ENCODE data around the gene ARAP2.

ARAP2 gene

GRCh38 chr4:36163198-36163597 is 81.1 kb downstream of the ARAP2 start:
- no peak for TF ChIP-seq CTCF (IDR thresholded peaks at IDR 0.05; ENCODE audit: low read length, missing control alignments)
- no peak for DNase-seq (ENCODE audit: low read depth)

DNA sequence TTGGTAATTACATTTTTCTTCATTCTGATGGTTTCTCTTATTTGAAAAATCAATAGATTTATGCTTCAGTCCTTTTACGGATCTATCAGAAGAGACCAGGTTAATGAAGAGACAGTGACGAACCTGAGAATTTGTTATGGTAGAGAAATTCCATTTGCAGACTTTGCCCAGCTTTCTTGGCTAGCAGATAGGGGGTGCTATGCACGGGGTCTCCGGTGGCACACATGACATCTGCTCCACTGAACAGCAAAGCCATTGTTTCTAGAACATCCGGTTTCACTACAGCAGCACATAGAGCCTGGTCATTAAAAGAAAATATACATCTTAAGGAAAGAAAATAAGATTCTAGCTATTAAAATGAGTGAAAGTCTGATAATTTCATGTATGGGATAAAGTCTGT is 85.1 kb downstream of the ARAP2 start:
- no peak for TF ChIP-seq CTCF (IDR thresholded peaks at IDR 0.05; ENCODE audit: low read length, missing control alignments)
- no peak overlapping the region for H3K4me3 ChIP-seq (replicated peaks; ENCODE audit: low read depth, low read length)
- DNase-seq (ENCODE audit: low read depth), result no peak

More at GRCh38 chr4:36163198-36163597, 81.1 kb downstream of the ARAP2 start:
- H3K4me3 ChIP-seq (replicated peaks; ENCODE audit: low read depth, low read length), result no peak overlapping the region

GRCh38 chr4:36152735-36153134 is 91.6 kb downstream of the ARAP2 start:
- no peak for TF ChIP-seq CTCF (IDR thresholded peaks at IDR 0.05; ENCODE audit: low read length, missing control alignments)
- no peak overlapping the region for H3K4me3 ChIP-seq (replicated peaks; ENCODE audit: low read depth, low read length)
- no peak for DNase-seq (ENCODE audit: low read depth)

DNA sequence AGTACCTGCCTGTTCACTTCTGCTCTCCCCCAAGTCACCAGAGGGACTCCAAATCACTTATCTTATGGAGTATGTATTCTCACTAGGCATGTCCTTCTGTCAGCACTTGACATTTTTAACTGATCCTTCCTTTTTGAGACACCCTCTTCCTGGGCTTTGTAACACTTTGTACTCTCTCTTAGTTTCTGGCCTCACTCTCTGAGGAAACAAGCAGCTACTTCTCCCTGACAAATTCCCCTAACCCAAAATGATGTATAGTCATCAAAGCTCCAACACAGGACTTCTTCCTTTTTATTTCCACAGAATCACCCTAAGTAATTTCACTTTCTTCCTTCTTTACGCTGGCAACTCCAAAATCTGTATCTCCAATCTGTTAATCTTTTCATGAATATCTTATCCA is 101.8 kb downstream of the ARAP2 start:
- TF ChIP-seq CTCF (IDR thresholded peaks at IDR 0.05; ENCODE audit: low read length, missing control alignments), result no peak
- no peak overlapping the region for H3K4me3 ChIP-seq (replicated peaks; ENCODE audit: low read depth, low read length)
- DNase-seq (ENCODE audit: low read depth), result no peak

- H3K4me3 ChIP-seq (replicated peaks; ENCODE audit: low read depth, low read length), result no peak overlapping the region
- no peak for DNase-seq (ENCODE audit: low read depth)
- no peak for TF ChIP-seq CTCF (IDR thresholded peaks at IDR 0.05; ENCODE audit: low read length, missing control alignments)
Observed at GRCh38 chr4:36141186-36141585, 103.1 kb downstream of the ARAP2 start.

DNA sequence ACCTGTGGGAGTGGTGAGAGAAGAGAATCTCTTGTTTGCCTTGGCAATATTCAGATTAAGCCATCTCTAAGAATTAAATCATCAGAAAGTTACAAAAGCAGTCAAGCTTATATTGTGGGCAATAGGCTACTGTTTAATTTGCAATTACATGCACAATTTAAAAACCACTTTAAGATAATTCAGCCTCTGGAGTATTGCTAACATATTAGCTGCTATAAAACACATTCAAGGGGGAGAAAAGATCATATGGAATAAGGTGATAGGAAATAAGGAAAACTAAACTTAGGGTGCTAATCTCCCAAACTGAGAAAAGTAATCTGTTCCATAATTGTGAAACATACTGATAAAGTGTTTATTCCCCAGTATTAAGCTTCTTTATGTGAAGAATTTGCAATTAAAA is 103.9 kb downstream of the ARAP2 start:
- H3K4me3 ChIP-seq (replicated peaks; ENCODE audit: low read depth, low read length), result no peak overlapping the region
- DNase-seq (ENCODE audit: low read depth), result no peak
- no peak for TF ChIP-seq CTCF (IDR thresholded peaks at IDR 0.05; ENCODE audit: low read length, missing control alignments)

DNA sequence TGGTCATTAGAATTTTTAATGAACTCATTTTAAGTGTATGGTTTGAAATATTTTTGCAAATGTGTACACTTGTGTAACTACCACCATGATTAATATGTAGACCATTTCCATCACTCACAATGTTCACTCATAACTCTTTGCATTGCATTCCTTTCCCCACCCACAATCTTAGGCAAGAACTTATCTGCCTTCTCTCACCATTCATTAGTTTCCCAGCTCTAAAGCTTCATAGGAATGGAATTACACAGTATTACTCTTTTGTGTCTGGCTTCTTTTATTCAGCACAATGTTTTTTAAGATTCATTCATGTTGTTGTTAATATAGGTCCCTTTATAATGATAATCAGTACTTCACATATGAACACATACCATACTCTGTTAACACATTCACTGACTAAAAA is 106.1 kb downstream of the ARAP2 start:
- no peak for TF ChIP-seq CTCF (IDR thresholded peaks at IDR 0.05; ENCODE audit: low read length, missing control alignments)
- H3K4me3 ChIP-seq (replicated peaks; ENCODE audit: low read depth, low read length), result no peak overlapping the region
- DNase-seq (ENCODE audit: low read depth), result peak; percentile 66
